ENCODE results near the gene CACNA1F.
A peak's percentile ranks its signal among the peaks of the same experiment; 100 is the strongest.

Gene CACNA1F

DNA sequence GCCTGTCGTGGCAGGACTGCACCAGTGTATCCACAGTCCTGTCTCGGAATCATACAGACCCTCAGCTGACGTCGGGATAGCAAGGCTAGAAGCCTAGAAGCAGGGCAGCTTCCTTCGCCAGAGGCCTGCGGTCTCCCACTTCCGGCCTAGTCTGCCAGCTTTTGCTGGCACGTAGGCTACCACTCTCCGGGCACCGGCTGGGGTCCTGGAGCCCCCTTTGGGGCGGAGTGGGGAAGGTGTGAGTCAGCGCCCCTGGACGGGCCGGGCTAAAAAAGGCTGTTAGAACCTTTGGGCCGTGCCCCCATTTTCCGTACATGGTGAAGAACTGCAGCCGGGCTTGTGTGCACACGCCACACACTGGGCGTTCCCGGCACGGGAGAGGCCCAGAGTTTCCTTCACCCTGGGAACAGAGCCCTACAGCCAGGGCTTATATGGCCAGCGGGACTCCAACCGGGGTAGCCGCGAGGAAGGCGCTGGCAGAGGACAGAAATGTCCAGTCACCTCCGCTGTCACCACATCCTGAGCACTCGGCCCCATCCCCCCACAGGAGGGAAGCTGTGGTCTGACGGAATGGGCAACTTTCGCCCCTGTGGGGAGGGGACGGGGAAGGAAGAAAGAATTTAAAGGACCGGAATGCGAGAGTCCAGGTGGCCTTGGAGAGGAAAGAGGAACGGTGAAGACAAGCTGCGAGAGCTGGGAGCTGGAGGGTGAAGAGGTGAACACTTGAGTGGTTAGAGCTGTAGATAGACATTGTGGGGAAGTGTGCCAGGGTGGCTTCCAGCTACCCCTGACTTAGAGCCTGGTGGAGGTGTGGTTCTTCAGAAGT, 66.0 kb downstream of the CACNA1F start:
- Histone ChIP-seq H3K9ac (ENCODE audit: low read depth, low read length) (peak overlapping the region; percentile 85), H3K9me3 (replicated peaks; ENCODE audit: low read length) (no peaks in the 10 kb centered on the region), H3K4me3 (ENCODE audit: low read length) (peak overlapping the region; percentile 70), H3K4me1 (ENCODE audit: control insufficient read depth, insufficient read depth, low read length) (peaks cover 22% of the 10 kb centered on the region), H3K27me3 (ENCODE audit: control insufficient read depth, insufficient read depth, low read length) (no peaks in the 10 kb centered on the region), H3K4me2 (ENCODE audit: low read length) (peak overlapping the region; percentile 92), H3K36me3 (ENCODE audit: insufficient read depth, low read length) (no peaks in the 10 kb centered on the region)

DNA sequence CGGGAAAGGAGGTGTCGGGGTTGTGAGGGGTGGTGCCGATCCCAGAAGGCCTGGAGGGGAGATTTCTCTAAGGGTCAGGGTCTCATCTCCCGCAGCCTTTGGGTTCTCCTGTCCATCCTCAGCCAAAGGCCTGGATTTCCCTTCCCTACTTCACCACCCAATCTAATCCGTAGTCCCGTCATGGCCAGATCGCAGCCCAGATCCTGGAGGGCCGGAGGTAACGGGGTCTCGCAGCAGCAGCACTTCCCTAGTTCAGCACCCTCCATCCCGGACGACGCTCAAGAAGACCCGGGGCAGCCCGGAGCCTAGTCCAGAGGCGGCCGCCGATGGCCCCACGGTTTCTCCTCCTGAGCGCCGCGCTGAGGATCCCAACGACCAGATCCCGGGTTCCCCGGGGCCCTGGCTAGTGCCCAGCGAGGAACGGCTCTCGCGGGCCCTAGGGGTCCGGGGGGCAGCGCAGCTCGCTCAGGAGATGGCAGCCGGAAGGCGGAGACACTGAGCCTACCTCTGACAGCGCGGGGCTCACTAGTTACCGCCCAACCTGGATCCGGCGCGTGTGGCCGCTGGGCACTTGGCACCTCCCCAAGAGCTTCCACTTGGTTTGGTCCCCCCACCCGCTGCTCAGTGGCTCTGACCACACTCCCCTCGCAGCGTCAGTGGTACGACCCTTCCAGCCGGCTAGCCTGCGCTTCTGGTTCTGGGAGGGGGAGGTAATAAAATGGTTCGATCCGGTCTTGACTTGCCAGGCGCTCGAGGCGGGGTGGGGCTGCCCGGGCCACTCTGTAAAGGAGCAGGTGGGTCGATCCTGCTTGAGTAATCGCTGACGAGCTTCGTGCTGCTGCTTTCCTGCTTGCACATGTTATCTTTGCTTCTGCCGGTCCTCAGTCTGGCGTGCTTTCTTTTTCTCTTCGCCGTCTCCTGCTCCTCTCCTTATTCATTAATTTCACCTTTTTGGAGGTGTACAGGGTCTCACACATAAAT, 66.9 kb downstream of the CACNA1F start:
- Histone ChIP-seq H3K4me2 (ENCODE audit: low read length) (peak overlapping the region; percentile 92), H3K4me3 (ENCODE audit: low read length) (peak overlapping the region; percentile 70), H3K4me1 (ENCODE audit: control insufficient read depth, insufficient read depth, low read length) (peaks cover 22% of the 10 kb centered on the region), H3K27me3 (ENCODE audit: control insufficient read depth, insufficient read depth, low read length) (no peaks in the 10 kb centered on the region), H3K9me3 (replicated peaks; ENCODE audit: low read length) (no peaks in the 10 kb centered on the region), H3K9ac (ENCODE audit: low read depth, low read length) (peak overlapping the region; percentile 85), H3K36me3 (ENCODE audit: insufficient read depth, low read length) (no peaks in the 10 kb centered on the region)

DNA sequence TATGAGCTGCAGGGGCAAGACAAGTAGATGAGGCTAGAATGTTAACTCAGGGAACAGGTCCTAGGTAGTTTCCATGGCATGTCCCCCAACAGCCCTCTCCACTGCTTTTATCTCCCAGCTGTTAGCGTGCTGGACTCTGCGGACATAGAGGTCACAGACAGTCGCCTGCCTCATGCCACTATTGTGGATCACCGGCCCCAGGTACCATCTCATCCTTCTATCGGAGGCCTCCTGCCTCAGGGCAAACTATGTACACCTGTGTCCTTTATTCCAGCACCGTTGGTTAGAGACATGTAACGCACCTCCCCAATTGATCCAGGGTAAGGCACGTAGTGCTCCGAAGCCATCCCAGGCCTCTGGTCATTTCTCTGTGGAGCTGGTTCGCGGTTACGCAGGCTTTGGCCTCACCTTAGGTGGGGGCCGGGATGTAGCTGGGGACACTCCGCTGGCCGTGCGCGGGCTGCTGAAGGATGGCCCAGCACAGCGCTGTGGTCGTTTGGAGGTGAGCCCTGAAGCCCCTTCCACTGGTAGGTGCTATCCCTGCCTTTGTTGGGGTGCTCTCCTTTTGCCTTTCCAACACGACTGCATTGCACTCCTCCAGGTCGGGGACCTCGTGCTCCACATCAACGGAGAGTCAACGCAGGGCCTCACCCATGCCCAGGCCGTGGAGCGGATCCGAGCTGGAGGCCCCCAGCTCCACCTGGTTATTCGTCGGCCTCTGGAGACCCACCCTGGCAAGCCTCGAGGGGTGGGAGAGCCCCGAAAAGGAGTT, 68.4 kb downstream of the CACNA1F start:
- no peak overlapping the region for H3K4me3 ChIP-seq (ENCODE audit: low read length)
- no peak overlapping the region for H3K9ac ChIP-seq (ENCODE audit: low read depth, low read length)
- peaks cover 22% of the 10 kb centered on the region for H3K4me1 ChIP-seq (ENCODE audit: control insufficient read depth, insufficient read depth, low read length)
- H3K27me3 ChIP-seq (ENCODE audit: control insufficient read depth, insufficient read depth, low read length) = no peaks in the 10 kb centered on the region
- H3K36me3 ChIP-seq (ENCODE audit: insufficient read depth, low read length) = no peaks in the 10 kb centered on the region
- peak overlapping the region; percentile 90 for H3K4me2 ChIP-seq (ENCODE audit: low read length)
- H3K9me3 ChIP-seq (replicated peaks; ENCODE audit: low read length) = no peaks in the 10 kb centered on the region

DNA sequence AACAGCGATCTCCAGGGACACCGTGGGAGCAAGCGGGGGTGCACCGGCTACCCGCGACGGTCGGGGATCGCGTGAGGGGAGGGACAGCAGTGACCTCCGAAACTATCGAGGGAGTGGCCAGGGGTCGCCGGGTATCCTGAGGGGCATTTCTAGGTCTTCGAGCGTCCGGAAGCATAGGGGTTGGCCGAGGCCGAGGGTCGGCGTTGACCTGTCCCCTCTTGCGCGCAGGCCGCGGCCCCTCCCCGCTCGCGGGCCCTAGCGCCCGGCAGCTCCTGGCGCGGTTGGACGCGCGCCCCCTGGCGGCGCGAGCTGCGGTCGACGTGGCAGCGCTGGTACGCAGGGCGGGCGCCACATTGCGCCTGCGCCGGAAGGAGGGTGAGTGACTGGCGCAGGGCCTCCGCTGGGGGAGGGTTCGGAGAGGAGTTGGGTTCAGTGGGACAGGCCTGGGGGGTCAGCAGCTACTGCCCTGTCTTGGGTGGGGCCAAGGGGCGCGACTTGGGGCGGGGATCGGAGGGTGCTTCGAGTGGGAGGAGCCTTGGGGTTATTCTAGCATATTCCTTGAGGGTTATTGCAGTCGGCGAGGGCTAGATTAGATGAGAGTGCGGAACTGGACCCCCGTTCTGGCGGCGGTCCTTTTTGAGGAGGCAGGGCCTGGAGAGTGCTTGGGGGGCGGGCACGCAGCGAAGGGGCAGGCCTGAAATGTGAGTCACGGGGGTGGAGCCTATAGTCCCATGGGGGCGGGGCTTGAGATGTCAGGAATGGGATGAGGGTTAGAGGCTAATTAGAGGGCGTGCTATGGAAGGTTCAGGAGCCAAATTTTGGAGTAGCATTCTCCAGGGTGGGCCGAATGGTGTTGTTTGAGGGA, 69.4 kb downstream of the CACNA1F start:
- H3K9ac ChIP-seq (ENCODE audit: low read depth, low read length) = peak overlapping the region; percentile 83
- peaks cover 22% of the 10 kb centered on the region for H3K4me1 ChIP-seq (ENCODE audit: control insufficient read depth, insufficient read depth, low read length)
- peak overlapping the region; percentile 90 for H3K4me2 ChIP-seq (ENCODE audit: low read length)
- H3K36me3 ChIP-seq (ENCODE audit: insufficient read depth, low read length) = no peaks in the 10 kb centered on the region
- H3K4me3 ChIP-seq (ENCODE audit: low read length) = peak overlapping the region; percentile 69
- H3K27me3 ChIP-seq (ENCODE audit: control insufficient read depth, insufficient read depth, low read length) = no peaks in the 10 kb centered on the region
- H3K9me3 ChIP-seq (replicated peaks; ENCODE audit: low read length) = no peaks in the 10 kb centered on the region

DNA sequence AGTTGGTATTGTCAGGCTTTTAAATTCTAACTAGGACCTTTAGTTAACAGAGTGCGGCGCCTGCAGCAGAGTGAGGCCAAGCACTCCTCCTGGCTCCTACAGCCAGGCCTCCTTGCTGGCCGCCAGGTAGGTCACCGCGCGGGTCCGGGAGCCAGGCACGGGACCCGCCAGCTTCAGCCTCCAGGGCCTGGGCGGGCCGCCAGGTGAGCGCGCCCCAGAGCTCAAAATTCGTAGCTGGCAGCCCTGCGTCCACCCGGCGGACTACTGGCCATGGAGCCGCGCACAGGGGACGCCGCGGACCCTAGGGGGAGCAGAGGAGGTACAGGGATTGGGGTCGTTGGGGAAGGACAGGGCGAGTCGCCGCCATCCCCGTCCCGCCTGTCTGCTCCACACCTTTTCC, 70.5 kb downstream of the CACNA1F start, which contains the start of gene MAGIX:
TSS of gene MAGIX (plus strand) at position 139 of the 400 bp plus-strand sequence. CDS start at position 271, 132 bp downstream.
- Histone ChIP-seq H3K4me3 (ENCODE audit: low read length) (peak within 1 kb of the TSS; percentile 69), H3K27me3 (ENCODE audit: control insufficient read depth, insufficient read depth, low read length) (no peaks in the 10 kb centered on the region)

DNA sequence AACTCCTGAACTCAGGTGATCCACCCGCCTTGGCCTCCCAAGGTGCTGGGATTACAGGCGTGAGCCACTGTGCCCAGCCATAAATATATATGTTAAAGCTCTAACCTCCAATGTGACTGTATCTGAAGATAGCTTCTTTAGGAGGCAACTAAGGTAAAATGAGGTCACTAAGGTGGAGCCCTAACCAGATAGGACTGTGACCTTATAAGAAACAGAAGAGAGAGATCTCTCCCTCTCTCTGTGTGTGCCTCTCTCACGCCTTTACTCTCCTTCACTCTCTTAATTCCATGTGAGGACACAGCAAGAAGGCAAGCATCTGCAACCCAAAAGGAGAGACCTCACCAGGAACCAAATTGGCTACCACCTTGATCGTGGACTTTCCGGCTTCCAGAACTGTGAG, 71.5 kb downstream of the CACNA1F start:
- H3K9ac ChIP-seq (ENCODE audit: low read depth, low read length) = no peak overlapping the region
- H3K4me3 ChIP-seq (ENCODE audit: low read length) = no peak overlapping the region

More for the DNA sequence above, 70.5 kb downstream of the CACNA1F start, which contains the start of gene MAGIX:
- Histone ChIP-seq H3K9me3 (replicated peaks; ENCODE audit: low read length) (no peaks in the 10 kb centered on the region), H3K4me1 (ENCODE audit: control insufficient read depth, insufficient read depth, low read length) (peaks cover 19% of the 10 kb centered on the region), H3K4me2 (ENCODE audit: low read length) (peak within 1 kb of the TSS; percentile 90), H3K36me3 (ENCODE audit: insufficient read depth, low read length) (no peaks in the 10 kb centered on the region), H3K9ac (ENCODE audit: low read depth, low read length) (peak within 1 kb of the TSS; percentile 83)

DNA sequence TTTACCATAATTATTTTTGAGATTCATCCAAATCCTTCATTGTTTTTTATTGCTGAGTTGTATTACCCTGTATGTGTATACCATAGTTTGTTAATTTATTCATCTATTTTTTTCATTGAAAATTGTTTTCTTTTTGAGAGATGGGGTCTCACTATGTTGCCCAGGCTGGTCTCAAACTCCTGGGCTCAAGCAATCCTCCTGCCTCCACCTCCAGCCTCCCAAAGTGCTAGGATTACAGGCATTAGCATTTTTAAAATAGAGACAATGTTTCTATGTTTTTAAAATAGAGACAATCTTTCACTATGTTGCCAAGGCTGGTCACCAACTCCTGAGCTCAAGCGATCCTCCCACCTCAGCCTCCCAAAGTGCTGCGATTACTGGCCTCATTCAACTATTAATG, 72.2 kb downstream of the CACNA1F start:
- no peaks in the 10 kb centered on the region for H3K27me3 ChIP-seq (ENCODE audit: control insufficient read depth, insufficient read depth, low read length)
- no peak overlapping the region for H3K4me2 ChIP-seq (ENCODE audit: low read length)
- H3K4me1 ChIP-seq (ENCODE audit: control insufficient read depth, insufficient read depth, low read length) = peaks cover 6% of the 10 kb centered on the region
- no peaks in the 10 kb centered on the region for H3K36me3 ChIP-seq (ENCODE audit: insufficient read depth, low read length)
- no peaks in the 10 kb centered on the region for H3K9me3 ChIP-seq (replicated peaks; ENCODE audit: low read length)
- H3K4me3 ChIP-seq (ENCODE audit: low read length) = no peak overlapping the region
- no peak overlapping the region for H3K9ac ChIP-seq (ENCODE audit: low read depth, low read length)

More for the DNA sequence above, 71.5 kb downstream of the CACNA1F start:
- Histone ChIP-seq H3K4me1 (ENCODE audit: control insufficient read depth, insufficient read depth, low read length) (peaks cover 9% of the 10 kb centered on the region), H3K36me3 (ENCODE audit: insufficient read depth, low read length) (no peaks in the 10 kb centered on the region), H3K9me3 (replicated peaks; ENCODE audit: low read length) (no peaks in the 10 kb centered on the region), H3K27me3 (ENCODE audit: control insufficient read depth, insufficient read depth, low read length) (no peaks in the 10 kb centered on the region), H3K4me2 (ENCODE audit: low read length) (no peak overlapping the region)

DNA sequence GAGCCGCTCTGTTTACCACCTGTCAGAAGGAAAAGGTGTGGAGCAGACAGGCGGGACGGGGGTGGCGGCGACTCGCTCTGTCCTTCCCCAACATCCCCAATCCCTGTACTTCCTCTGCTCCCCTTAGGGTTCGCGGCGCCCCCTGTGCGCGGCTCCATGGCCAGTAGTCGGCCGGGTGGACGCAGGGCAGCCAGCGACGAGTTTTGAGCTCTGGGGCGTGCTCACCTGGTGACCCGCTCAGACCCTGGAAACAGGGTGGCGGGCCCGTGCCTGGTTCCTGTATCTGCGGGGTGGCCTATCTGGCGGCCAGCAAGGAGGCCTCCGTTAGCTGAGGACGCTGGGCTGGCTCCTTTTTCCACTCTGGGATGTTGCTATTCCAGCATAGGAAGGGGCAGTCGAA, 75.9 kb downstream of the CACNA1F start:
- Histone ChIP-seq H3K4me3 (ENCODE audit: low read length) (no peak overlapping the region), H3K9ac (ENCODE audit: low read depth, low read length) (no peak overlapping the region), H3K9me3 (replicated peaks; ENCODE audit: low read length) (no peaks in the 10 kb centered on the region), H3K27me3 (ENCODE audit: control insufficient read depth, insufficient read depth, low read length) (no peaks in the 10 kb centered on the region), H3K36me3 (ENCODE audit: insufficient read depth, low read length) (no peaks in the 10 kb centered on the region), H3K4me1 (ENCODE audit: control insufficient read depth, insufficient read depth, low read length) (peaks cover 3% of the 10 kb centered on the region), H3K4me2 (ENCODE audit: low read length) (no peak overlapping the region)

DNA sequence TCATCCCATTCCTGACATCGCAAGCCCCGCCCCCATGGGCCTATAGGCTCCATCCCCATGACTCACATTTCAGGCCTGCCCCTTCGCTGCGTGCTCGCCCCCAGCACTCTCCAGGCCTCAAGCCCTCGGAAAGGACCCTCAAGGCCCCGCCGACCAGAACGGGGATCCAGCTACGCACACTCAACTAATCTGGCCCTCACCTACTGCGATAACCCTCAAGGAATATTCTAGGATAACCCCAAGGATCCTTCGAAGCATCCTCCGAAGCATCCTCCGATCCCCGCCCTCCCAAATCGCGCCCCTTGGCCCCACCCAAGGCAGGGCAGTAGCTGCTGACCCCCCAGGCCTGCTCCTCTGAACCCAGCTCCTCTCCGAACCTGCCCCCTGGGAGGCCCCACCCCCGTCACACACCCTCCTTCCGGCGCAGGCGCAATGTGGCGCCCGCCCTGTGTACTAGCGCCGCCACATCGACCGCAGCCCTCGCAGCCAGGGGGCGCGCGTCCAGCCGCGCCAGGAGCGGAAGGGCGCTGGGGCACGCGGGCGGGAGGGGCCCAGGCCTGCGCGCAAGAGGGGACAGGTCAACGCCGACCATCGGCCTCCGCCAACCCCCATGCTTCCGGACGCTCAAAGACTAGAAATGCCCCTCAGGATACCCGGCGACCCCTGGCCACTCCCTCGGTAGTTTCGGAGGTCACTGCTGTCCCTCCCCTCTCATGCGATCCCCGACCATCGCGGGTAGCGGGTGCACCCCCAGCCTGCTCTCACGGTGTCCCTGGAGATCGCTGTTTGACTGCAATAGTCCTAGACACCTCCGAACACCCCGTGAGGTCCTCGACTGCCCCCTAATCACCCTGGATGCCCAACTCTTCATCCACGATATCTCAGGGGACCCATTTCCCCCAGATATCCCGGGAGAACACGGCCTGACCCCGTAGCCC, 77.0 kb downstream of the CACNA1F start:
- peak overlapping the region; percentile 91 for H3K9ac ChIP-seq (ENCODE audit: low read depth, low read length)
- H3K4me3 ChIP-seq (ENCODE audit: low read length) = peak overlapping the region; percentile 78
- H3K4me1 ChIP-seq (ENCODE audit: control insufficient read depth, insufficient read depth, low read length) = peaks cover 3% of the 10 kb centered on the region
- no peaks in the 10 kb centered on the region for H3K9me3 ChIP-seq (replicated peaks; ENCODE audit: low read length)
- H3K36me3 ChIP-seq (ENCODE audit: insufficient read depth, low read length) = no peaks in the 10 kb centered on the region
- no peaks in the 10 kb centered on the region for H3K27me3 ChIP-seq (ENCODE audit: control insufficient read depth, insufficient read depth, low read length)
- peak overlapping the region; percentile 95 for H3K4me2 ChIP-seq (ENCODE audit: low read length)

All from skeletal muscle satellite cell (primary cell).